Endothelial cell of umbilical vein (primary cell): Measurements from ENCODE around the gene OASL. TPM values are rescaled to one million over a fixed set of nuclear protein-coding genes. Genes with fewer than 3 reads are reported as not detected.

Experiments
- BruUV-seq: library from RNA; stranded (reverse); fragments of 400-500 nt; replicated peaks from 2 replicates; lab custom pipeline; 2021; lab: Mats Ljungman, UMichigan
- CTCF ChIA-PET: fragments of 300-600, 350-600 bp; sonication (Branson Sonifier 250); formaldehyde crosslinking; loops from one replicate; lab custom pipeline; 2021; ENCODE audit warnings: antibody characterized with exemption, inconsistent platforms; lab: Charles Lee
- POLR2A ChIA-PET: fragments of 300-600, 350-600 bp; sonication (Branson Sonifier 250); formaldehyde crosslinking; loops from one replicate; lab custom pipeline; 2021; ENCODE audit warnings: antibody characterized with exemption, inconsistent platforms; lab: Charles Lee
- DNase-seq: peaks from one replicate; pipeline ENCODE4 v3.0.0-alpha.2; 2011; ENCODE audit warnings: low read depth, low spot score
- FAIRE-seq: peaks from 2 replicates; lab custom pipeline; 2011; peaks lifted over from hg19 to GRCh38; lab: Jason Lieb, UNC
- H2AFZ ChIP-seq: 2 replicates; pipeline ENCODE4 v1.6.0; 2012; ENCODE audit warnings: low read depth, low read length, control low read depth, inconsistent platforms
- H3K27ac ChIP-seq: 2 replicates; pipeline ENCODE4 v1.5.1; 2011; ENCODE audit warnings: low read depth, mild to moderate bottlenecking, control low read depth, low read length, moderate library complexity; ENCODE audit not compliant: insufficient read depth
- H3K27me3 ChIP-seq, 2 experiments: 2 replicates each; pipeline versions ENCODE4 v1.6.0 to v1.6.1; 2011; ENCODE audit warnings: low read length in 2 of 2, mixed read lengths in 1 of 2; ENCODE audit not compliant: control insufficient read depth in 2 of 2, insufficient read depth in 2 of 2
- H3K36me3 ChIP-seq, 2 experiments: 2 replicates in 1 of 2; 3 replicates in 1 of 2; pipeline ENCODE4 v1.5.1; 2011; ENCODE audit warnings: low read length in 2 of 2, mild to moderate bottlenecking in 1 of 2, moderate library complexity in 1 of 2; ENCODE audit not compliant: control insufficient read depth in 2 of 2, insufficient read depth in 2 of 2; ENCODE audit errors: extremely low read depth in 1 of 2
- H3K4me1 ChIP-seq: 3 replicates; pipeline ENCODE4 v1.5.1; 2011; ENCODE audit warnings: mild to moderate bottlenecking, low read length; ENCODE audit not compliant: control insufficient read depth, insufficient read depth; ENCODE audit errors: extremely low read depth
- H3K4me2 ChIP-seq: 2 replicates; pipeline ENCODE4 v1.6.1; 2011; ENCODE audit warnings: low read length, control low read depth, mixed read lengths; ENCODE audit not compliant: insufficient read depth
- H3K4me3 ChIP-seq, 3 experiments: fragments of 200-600 bp in 1 of 3; sonication (generic), shearing (Covaris generic) in 1 of 3; replicated peaks in 1 of 3; 2 replicates each; pipeline ENCODE4 v1.5.1; 2011 to 2016; ENCODE audit warnings: control low read depth in 3 of 3, low read length in 3 of 3, mild to moderate bottlenecking in 2 of 3, inconsistent platforms in 1 of 3, low read depth in 1 of 3, moderate library complexity in 1 of 3; ENCODE audit not compliant: insufficient read depth in 1 of 3
- H3K79me2 ChIP-seq: 2 replicates; pipeline ENCODE4 v1.6.0; 2012; ENCODE audit warnings: low read length, inconsistent platforms; ENCODE audit not compliant: control insufficient read depth, insufficient read depth
- H3K9ac ChIP-seq: replicated peaks from 2 replicates; pipeline ENCODE3; 2011; ENCODE audit warnings: low read length, control low read depth; ENCODE audit not compliant: insufficient read depth; ENCODE audit errors: extremely low read depth
- H3K9me1 ChIP-seq: replicated peaks from 3 replicates; pipeline ENCODE4 v1.6.0; 2011; ENCODE audit warnings: mild to moderate bottlenecking, low read length; ENCODE audit not compliant: control insufficient read depth, insufficient read depth; ENCODE audit errors: extremely low read depth
- H3K9me3 ChIP-seq: replicated peaks from 2 replicates; pipeline ENCODE4 v1.5.1; 2012; ENCODE audit warnings: low read length, inconsistent platforms; ENCODE audit not compliant: control insufficient read depth, insufficient read depth
- H4K20me1 ChIP-seq: replicated peaks from 2 replicates; pipeline ENCODE3; 2011; ENCODE audit warnings: mild to moderate bottlenecking, low read length; ENCODE audit not compliant: control insufficient read depth, insufficient read depth; ENCODE audit errors: extremely low read depth
- GATA2 ChIP-seq: IDR thresholded peaks from 2 replicates; pipeline ENCODE4 v1.7.0; 2011; ENCODE audit warnings: low read depth, mild to moderate bottlenecking, moderate library complexity, mixed read lengths, low read length; ENCODE audit not compliant: insufficient read length, insufficient read depth
- JUN ChIP-seq: IDR thresholded peaks from 2 replicates; pipeline ENCODE4 v1.6.1; 2011; ENCODE audit warnings: borderline replicate concordance, low read depth; ENCODE audit not compliant: insufficient read length, insufficient read depth
- POLR2AphosphoS5 ChIP-seq: IDR thresholded peaks from 2 replicates; pipeline ENCODE4 v1.6.1; 2012; ENCODE audit warnings: low read depth, mild to moderate bottlenecking, control low read depth, low read length, moderate library complexity; ENCODE audit not compliant: insufficient read depth
- dilution Hi-C: fragments of 300-500 bp; cut with MboI; formaldehyde crosslinking; loops from one replicate; pipeline ENCODE4 v1.15.0; 2019; ENCODE audit warnings: low sequenced_read_pairs; ENCODE audit not compliant: extremely low pct_ligation_motif_present
- intact Hi-C: fragments of 100-400 bp; cut with micrococcal nuclease; formaldehyde crosslinking; loops from one replicate; pipeline ENCODE4 v1.10.0; 2022
- polyA plus RNA-seq, 4 experiments: library from polyadenylated mRNA; depleted of rRNA in 3 of 4; stranded (reverse) in 3 of 4; unstranded in 1 of 4; fragments of >200 nt; gene quantifications; 2 replicates each; pipeline versions ENCODE4 v1.2.1 to v1.2.3, GENCODE V29; 2011 to 2012; ENCODE audit warnings: missing spikeins in 1 of 4
- total RNA-seq: library from RNA; stranded (reverse); gene quantifications from 2 replicates; pipeline ENCODE4 v1.2.3, GENCODE V29; 2021
- TF ChIP-seq, protein P1 (sequence below): IDR thresholded peaks from 2 replicates; pipeline ENCODE4 v1.6.1; 2011; ENCODE audit not compliant: insufficient read depth, insufficient read length
- TF ChIP-seq, protein P2 (sequence below), 2 donors: IDR thresholded peaks; 1 replicate in 1 of 2; 2 replicates in 1 of 2; pipeline ENCODE4 v1.5.1; 2011; ENCODE audit warnings: low read length in 2 of 2, mild to moderate bottlenecking in 2 of 2, moderate library complexity in 2 of 2, control low read depth in 1 of 2, inconsistent platforms in 1 of 2, low read depth in 1 of 2; ENCODE audit not compliant: insufficient read depth in 1 of 2; ENCODE audit errors: extremely low read depth in 1 of 2

OASL gene
- total and polyA plus RNA-seq, 2 donors (not counting 3 experiments of a cell fraction or from before 2014, with no cell fraction given): 0.17 to 0.33 TPM

DNA sequence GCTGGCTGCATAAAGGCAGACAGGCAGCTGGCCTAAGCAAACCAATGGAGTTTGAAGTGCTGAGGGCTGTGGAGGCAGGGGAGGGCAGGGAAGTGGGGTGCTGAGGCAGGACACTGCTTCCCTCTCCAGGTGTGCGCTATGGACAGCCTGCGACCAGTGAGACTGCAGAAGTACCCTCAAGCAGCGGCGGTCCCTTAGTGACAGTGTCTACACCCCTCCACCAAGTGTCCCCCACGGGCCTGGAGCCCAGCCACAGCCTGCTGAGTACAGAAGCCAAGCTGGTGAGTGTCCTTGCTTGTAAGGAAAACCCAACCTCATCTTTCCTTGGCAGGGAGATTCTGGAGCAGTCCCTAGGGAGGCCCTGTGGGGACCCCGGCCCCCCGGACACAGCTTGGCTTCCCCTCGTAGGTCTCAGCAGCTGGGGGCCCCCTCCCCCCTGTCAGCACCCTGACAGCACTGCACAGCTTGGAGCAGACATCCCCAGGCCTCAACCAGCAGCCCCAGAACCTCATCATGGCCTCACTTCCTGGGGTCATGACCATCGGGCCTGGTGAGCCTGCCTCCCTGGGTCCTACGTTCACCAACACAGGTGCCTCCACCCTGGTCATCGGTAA lies 42.8 kb downstream of the OASL start:
- Histone ChIP-seq H4K20me1 (no peaks in the 10 kb centered on the region), H3K27me3 (peaks cover 0 to 8% of the 10 kb centered on the region in 2 experiments), H3K27ac (no peak overlapping the region), H3K4me3 (no peak overlapping the region), H3K9me1 (no peaks in the 10 kb centered on the region), H3K4me2 (no peak overlapping the region), H3K9ac (no peak overlapping the region), H3K4me1 (no peaks in the 10 kb centered on the region), H3K79me2 (no peaks in the 10 kb centered on the region), H3K36me3 (no peaks in the 10 kb centered on the region), H2AFZ (no peak overlapping the region), H3K9me3 (no peaks in the 10 kb centered on the region)
- no peak for DNase-seq
- intact Hi-C loops (no loop called here), dilution Hi-C loops (no loop called here)
- TF ChIP-seq, protein P1, sequence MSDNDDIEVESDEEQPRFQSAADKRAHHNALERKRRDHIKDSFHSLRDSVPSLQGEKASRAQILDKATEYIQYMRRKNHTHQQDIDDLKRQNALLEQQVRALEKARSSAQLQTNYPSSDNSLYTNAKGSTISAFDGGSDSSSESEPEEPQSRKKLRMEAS: no peak
- TF ChIP-seq, protein P2, sequence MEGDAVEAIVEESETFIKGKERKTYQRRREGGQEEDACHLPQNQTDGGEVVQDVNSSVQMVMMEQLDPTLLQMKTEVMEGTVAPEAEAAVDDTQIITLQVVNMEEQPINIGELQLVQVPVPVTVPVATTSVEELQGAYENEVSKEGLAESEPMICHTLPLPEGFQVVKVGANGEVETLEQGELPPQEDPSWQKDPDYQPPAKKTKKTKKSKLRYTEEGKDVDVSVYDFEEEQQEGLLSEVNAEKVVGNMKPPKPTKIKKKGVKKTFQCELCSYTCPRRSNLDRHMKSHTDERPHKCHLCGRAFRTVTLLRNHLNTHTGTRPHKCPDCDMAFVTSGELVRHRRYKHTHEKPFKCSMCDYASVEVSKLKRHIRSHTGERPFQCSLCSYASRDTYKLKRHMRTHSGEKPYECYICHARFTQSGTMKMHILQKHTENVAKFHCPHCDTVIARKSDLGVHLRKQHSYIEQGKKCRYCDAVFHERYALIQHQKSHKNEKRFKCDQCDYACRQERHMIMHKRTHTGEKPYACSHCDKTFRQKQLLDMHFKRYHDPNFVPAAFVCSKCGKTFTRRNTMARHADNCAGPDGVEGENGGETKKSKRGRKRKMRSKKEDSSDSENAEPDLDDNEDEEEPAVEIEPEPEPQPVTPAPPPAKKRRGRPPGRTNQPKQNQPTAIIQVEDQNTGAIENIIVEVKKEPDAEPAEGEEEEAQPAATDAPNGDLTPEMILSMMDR (IDR thresholded peaks at IDR 0.05; ENCODE audit: extremely low read depth in 1 of 2, insufficient read depth in 1 of 2, low read depth in 1 of 2, low read length in 2 of 2): no peak
- TF ChIP-seq JUN: no peak
- TF ChIP-seq GATA2: no peak
- no peak for TF ChIP-seq POLR2AphosphoS5
- ChIA-PET POLR2A (no interaction called here), CTCF (no interaction called here)
- no peak for FAIRE-seq
- BruUV-seq: no TSS peak
